GM15510 (cell line): ENCODE results near the gene TAF4B.
A peak's percentile ranks its signal among the peaks of the same experiment; 100 is the strongest.

Experiments used
- POLR2A ChIP-seq: IDR thresholded peaks from 3 replicates; pipeline ENCODE4 v1.6.1; 2011; ENCODE audit warnings: borderline replicate concordance; ENCODE audit not compliant: insufficient read length; ENCODE audit errors: extremely low read depth

TAF4B gene

GRCh38 chr18:26226229-26227050, at the start of gene TAF4B:
Gene TAF4B (plus strand): TSS chr18:26226445. CDS start chr18:26226934, 489 bp downstream.
- peak; percentile 92 for TF ChIP-seq POLR2A

- TF ChIP-seq POLR2A = no peak
Observed at GRCh38 chr18:26181343-26181826, 44.9 kb upstream of the TAF4B start.

GRCh38 chr18:26183395-26184112, 42.7 kb upstream of the TAF4B start:
- no peak for TF ChIP-seq POLR2A

DNA sequence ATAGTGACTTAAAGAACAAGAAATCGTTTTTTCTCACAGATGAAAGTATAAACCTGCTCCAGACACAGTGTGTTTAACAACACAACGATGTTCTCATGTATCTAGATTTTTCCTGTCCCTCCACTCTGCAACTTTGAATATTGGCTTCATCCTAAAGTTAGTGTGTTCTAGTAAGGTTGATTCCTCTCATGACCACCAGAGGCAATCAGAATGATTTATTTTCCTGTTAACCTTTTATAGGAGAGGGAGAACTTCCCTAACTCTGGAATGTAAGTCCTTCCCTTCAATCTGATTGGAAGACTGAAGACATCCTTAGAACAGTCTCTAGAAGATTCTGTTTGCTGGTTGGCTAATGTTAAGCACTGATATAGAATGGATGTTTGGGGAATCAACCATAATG, 41.0 kb upstream of the TAF4B start:
- no peak for TF ChIP-seq POLR2A

DNA sequence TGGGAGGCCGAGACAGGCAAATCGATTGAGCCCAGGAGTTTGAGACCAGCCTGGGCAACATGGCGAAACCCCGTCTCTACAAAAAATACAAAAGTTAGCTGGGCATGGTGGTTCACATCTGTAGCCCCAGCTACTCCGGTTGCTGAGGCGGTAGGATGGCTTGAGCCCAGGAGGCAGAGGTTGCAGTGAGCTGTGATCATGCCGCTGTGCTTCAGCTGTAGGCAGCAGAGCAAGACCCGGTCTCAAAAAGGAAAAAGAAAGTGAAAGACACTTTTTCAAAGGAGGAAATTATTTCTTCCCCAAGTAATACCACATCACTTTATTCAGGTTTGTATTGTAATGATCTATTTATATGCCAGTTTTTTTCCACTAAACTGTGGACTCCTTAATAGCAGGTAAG, 35.7 kb upstream of the TAF4B start:
- no peak for TF ChIP-seq POLR2A

DNA sequence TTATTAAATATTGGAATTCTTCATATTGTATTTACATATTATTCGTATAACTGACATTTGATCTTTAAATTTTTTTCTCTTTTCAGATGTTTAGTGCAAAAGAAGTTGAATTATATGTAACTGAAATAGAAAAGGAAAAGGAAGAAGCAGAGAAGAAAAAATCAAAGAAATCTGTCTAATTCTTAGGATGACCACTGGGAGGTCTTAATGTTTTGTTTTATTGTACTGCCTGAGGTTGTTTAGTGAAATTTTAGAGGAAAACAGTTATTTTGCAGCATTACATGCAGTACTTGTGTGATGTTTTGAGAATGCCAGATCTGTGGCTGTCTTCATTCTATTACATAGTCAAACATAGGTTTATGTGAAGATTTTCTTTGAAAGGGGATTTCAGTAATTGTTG, 34.0 kb upstream of the TAF4B start:
- TF ChIP-seq POLR2A = no peak

DNA sequence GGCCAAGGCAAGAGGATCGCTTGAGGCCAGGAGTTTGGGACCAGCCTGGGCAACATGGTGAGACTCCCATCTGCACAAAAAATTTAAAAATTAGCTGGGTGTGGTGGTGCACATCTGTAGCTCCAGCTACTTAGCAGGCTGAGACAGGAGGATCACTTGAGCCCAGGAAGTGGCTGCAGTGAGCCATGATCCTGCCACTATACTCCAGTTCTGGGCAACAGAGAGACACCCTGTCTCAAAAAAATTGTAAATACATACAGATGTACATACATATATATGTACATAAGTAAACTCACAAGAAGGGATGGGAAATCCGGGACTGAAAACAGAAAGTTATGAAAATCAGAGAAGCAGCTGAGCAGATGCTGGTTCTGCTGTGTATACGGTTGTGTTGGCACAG, 29.6 kb upstream of the TAF4B start:
- no peak for TF ChIP-seq POLR2A

GRCh38 chr18:26205318-26205717, 20.9 kb upstream of the TAF4B start:
- TF ChIP-seq POLR2A = no peak

DNA sequence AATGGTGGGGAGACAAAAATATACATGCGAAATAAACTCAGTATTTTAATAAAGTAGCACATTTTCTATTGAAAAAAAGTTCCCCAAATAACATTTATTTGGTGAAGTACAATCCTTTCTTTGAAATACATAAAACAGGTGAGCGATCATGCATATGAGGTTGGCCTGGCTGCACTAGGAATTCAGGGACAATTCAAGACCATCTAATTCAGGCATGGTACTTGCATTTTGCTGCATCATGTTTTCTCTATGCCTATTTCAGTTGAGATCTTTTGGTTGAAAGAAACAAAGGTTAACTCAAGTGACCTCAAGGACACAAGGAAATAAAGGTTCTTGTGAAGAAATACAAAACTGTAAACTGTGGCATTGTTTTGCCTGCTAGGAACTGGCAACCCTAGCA, 19.8 kb upstream of the TAF4B start:
- TF ChIP-seq POLR2A = no peak

- no peak for TF ChIP-seq POLR2A
Observed at GRCh38 chr18:26207937-26208336, 18.3 kb upstream of the TAF4B start.

DNA sequence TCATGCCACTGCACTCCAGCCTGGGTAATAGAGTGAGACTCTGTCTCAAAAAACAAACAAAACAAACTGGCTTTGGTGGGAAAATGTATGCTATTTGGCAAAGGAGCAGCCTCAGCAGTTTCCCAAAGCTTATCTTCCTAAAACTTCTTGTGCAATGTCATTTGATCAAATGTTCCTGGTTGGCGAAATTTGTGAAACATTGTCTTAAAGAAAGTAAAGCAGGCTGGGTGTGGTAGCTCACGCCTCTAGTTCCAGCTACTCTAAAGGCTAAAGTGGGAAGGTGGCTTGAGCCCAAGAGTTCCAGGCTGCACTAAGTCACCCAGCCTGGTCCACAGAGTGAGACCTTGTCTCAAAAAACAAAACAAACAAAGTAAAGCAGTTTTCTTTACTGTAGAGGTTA, 17.3 kb upstream of the TAF4B start:
- no peak for TF ChIP-seq POLR2A

DNA sequence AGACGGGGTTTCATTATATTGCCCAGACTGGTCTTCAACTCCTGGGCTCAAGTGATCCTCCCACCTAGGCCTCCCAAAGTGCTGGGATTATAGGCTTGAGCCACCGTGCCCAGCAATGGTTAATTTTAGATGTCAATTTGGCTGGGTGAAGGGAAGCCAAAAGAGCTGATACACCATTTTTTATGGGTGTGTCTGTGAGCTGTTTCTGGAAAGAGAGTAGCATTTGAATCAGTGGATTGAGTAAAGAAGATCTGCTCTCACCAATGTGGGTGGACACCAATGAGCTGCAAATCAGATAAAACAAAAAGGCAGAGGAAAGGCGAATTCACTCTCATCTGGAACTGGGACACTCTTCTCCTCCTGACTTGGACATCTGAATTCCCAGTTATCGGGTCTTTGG, 16.1 kb upstream of the TAF4B start:
- no peak for TF ChIP-seq POLR2A

GRCh38 chr18:26215247-26215970, 10.8 kb upstream of the TAF4B start:
- no peak for TF ChIP-seq POLR2A

DNA sequence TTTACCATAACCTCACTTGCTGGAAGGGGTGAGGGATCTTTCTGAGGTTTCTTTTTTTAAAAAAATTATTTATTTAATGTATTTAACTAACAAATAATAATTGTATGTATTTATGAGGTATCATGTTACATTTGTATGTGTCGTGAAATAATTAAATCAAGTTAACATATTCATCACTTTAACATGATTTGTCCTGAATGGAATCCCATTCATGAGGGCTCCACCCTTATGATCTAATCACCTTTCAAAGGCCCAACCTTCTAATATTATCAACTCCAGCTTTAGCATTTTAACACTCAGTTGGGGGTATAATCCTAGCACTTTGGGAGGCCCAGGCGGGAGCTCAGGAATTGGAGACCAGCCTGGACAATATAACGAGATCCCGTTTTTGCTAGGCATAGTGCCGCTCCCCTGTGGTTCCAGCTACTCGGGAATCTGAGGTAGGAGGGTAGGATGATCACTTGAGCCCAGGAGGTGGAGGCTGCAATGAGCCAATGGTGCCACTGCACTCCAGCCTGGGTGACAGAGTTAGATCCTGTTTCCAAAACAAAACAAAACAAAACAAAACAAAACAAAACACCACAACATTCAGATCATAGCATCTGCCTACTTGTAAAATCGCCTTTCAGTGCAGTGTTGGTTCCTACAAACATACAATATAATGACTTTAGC, 1.1 kb upstream of the TAF4B start:
- no peak for TF ChIP-seq POLR2A

- no peak for TF ChIP-seq POLR2A
Observed at GRCh38 chr18:26225915-26226228, 373 bp upstream of the TAF4B start.
